ENCODE data around the gene TMPRSS3.

The TMPRSS3 gene

GRCh38 chr21:42350318-42350910 lies 45.4 kb downstream of the TMPRSS3 start:
- TF ChIP-seq CTCF (IDR thresholded peaks at IDR 0.05; ENCODE audit: low read depth, low read length) = no peak
- DNase-seq (ENCODE audit: extremely low read depth, low read depth) = no peak

- no peak for DNase-seq (ENCODE audit: extremely low read depth, low read depth)
- TF ChIP-seq CTCF (IDR thresholded peaks at IDR 0.05; ENCODE audit: low read depth, low read length) = no peak
Measured at GRCh38 chr21:42349420-42350317, 46.2 kb downstream of the TMPRSS3 start.

- TF ChIP-seq CTCF (IDR thresholded peaks at IDR 0.05; ENCODE audit: low read depth, low read length) = no peak
- no peak for DNase-seq (ENCODE audit: extremely low read depth, low read depth)
Measured at GRCh38 chr21:42348762-42349161, 47.1 kb downstream of the TMPRSS3 start.

GRCh38 chr21:42347601-42348327 lies 48.1 kb downstream of the TMPRSS3 start:
- TF ChIP-seq CTCF (IDR thresholded peaks at IDR 0.05; ENCODE audit: low read depth, low read length) = no peak
- DNase-seq (ENCODE audit: extremely low read depth, low read depth) = no peak

- DNase-seq (ENCODE audit: extremely low read depth, low read depth) = no peak
- TF ChIP-seq CTCF (IDR thresholded peaks at IDR 0.05; ENCODE audit: low read depth, low read length) = no peak
Measured at GRCh38 chr21:42346866-42347600, 48.8 kb downstream of the TMPRSS3 start.

- DNase-seq (ENCODE audit: extremely low read depth, low read depth) = no peak
- no peak for TF ChIP-seq CTCF (IDR thresholded peaks at IDR 0.05; ENCODE audit: low read depth, low read length)
Measured at GRCh38 chr21:42346441-42346840, 49.4 kb downstream of the TMPRSS3 start.
